Activated CD4-positive, alpha-beta T cell treated with anti-CD3 and anti-CD28 coated beads, Interleukin-2, amount 50 U/mL, for 24 hours (primary cell): Measurements from ENCODE around the gene TMEM14A.
A peak's percentile ranks its signal among the peaks of the same experiment; 100 is the strongest.
"Not testable (repeated sequence)": the region's sequence is repeated elsewhere in the genome, so short reads cannot be mapped to it uniquely, and the experiment has no call there.

Experiments
- DNase-seq, 2 donors: peaks; one replicate each; pipeline ENCODE4 v3.0.0-alpha.2; 2020; ENCODE audit warnings: low read depth in 1 of 2, low spot score in 1 of 2

Gene TMEM14A

DNA sequence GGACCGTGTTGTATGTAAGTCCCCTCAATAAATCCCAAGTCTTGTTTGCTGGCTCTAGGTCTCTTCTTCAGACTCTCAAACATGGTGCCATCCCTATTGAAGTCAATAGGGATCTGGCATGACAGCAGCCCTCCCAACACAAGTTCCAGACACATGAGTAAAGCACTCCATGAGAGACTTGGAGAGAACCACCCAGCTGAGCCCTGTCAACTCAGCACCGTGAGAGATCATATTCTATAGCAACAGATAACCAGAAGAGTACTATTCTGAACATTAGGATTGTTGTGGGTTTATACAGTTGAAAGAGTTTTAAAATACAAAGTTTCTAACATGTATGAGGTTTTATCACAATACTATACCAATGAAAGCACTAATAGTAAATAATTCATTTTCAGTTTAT is 23.5 kb downstream of the TMEM14A start:
- no peak for DNase-seq

GRCh38 chr6:52696418-52696817 is 25.5 kb downstream of the TMEM14A start:
- DNase-seq = no peak

DNA sequence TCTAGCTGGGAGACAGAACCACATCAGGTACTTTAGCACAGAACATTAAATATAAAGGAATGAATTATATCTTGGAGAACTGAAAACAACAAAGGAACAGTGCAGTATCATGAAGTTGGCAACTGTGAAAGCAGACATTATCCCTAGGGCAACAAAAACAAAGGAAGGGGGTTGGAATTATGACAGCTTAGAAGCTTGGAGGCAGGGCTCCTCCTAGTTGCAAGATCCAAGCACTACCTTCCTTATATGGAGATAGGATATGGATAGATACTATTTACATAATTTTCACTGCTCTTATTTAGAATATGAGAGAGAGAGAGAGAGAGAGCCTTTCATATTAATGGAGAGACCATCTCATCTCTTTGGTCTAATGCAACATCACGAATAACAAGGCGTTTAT is 27.0 kb downstream of the TMEM14A start:
- no peak for DNase-seq

- no peak for DNase-seq
Measured at GRCh38 chr6:52704060-52704459, 33.1 kb downstream of the TMEM14A start.

- DNase-seq = not testable (repeated sequence)
Measured at GRCh38 chr6:52704781-52705502, 34.0 kb downstream of the TMEM14A start.

DNA sequence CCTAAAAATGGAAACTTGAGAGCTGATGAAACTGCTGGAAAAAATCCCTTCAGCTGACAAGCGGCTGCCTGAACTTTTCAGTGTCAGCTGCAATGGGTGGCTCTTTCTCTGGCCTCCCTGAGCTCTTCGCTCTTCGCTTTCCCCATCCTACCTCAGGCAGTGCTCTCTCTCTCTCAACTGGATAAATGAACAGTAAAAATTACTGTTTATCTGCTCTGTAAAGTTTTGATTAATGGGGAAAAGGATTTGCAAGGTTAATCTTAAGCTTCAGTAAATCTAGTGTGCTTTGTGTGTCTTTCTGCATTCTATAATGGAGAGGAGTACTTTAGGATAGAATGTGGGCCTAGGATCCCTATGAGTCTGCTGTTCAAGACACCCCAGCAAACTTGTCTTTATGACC is 35.1 kb downstream of the TMEM14A start:
- DNase-seq = no peak

DNA sequence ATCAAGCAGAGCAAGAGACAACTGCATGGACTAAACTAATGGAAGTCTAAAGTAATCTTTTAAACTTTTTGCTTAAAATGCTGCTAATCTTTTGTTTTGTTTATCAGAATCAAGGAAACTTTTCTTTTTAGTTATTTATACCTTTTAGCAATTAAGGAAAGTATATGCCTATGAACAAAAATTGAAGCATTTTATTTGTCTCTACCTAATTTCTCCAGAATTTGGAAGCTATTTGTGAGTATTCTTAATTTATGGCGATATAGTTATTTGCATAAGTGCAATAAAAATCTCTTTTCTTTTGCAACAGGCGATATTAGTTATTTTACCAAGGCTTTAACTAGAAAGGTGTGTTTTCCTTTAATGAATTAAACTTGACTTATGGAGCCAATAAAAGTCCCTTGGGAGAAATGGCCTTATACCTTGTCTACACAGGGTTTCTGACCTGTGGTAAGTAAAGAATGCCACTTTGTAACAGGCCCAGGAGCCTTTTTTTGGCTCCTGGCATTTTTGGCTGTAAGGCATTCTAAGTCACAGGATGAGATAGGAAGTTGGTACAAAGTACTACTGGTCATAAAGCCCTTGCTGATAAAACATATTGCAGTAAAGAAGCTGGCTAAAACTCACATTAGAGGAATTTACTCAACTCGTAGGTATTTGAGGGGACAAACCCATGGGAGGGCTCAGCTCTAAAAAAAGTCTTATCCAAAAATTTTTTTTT is 37.2 kb downstream of the TMEM14A start:
- DNase-seq = no peak

DNA sequence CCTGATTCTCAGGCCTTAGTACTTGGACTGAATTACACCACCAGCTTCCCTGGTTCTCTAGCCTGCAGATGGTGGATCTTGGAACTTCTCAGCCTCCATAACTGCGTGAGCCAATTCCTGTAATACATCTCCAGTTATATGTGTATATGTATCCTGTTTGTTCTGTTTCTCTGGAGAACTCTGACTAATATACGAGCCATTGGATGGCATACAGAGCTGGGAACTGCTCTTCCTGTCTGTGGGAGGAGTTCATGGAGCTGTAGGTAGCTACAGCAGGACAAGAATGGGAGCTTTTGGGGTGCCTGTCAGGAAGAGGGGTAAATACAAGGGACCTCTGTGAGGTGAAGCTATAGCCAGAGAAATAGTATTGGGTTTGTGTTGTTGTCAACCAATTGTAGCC is 41.2 kb downstream of the TMEM14A start:
- no peak for DNase-seq

DNA sequence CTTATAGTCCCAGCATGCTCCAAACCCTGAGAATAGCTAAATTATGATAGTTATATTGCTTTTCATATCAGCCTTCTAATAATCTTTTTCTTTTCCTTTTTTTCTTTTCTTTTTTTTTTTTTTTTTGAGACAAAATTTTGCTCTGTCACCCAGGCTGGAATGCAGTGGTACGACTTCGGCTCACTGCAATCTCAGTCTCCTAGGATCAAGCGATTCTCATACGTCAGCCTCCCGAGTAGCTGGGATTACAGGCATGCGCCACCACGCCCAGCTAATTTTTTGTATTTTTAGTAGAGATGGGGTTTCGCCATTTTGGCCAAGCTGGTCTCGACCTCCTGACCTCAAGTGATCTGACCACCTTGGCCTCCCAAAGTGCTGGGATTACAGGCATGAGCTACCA is 43.8 kb downstream of the TMEM14A start:
- not testable (repeated sequence) for DNase-seq

DNA sequence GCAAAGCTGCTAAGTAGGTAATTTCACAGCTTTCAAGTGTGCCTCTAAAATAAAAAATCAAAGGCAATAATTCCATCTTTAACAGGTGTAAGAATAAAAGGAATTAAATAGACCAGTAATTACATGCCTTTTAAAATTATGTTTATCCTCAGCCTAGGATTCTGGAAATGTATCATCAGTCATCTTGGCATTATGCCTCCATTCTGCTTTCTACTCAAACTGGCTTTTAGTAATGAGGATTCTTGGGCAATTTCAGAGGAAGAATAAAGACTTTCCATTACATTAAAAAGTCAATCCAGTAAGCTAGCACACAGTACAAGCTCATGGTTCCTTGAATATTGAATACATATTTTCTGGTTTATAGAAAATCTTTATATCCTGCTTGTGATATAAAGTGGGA is 47.6 kb downstream of the TMEM14A start:
- no peak for DNase-seq

- no peak for DNase-seq
Measured at GRCh38 chr6:52720321-52720720, 49.4 kb downstream of the TMEM14A start.

DNA sequence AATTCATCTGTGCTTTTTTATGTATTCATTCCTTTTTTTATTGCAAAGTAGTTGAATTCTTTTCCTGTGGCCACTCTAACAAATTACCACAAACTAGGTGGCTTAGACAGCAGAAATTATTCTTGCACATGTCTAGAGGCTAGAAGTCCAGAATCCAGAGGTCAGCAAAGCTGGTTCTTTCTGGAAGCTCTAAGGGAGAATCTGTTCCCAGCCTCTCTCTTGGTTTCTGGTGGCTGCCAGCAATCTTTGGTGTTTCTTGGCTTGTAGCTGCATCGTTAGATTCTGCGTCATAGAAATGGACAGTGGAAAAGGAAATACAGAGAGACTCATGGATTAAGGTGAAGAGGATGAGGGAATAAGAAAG is 53.1 kb downstream of the TMEM14A start:
- DNase-seq = no peak

GRCh38 chr6:52724406-52725121 is 53.7 kb downstream of the TMEM14A start:
- peak; percentile 6 to 32 for DNase-seq

DNA sequence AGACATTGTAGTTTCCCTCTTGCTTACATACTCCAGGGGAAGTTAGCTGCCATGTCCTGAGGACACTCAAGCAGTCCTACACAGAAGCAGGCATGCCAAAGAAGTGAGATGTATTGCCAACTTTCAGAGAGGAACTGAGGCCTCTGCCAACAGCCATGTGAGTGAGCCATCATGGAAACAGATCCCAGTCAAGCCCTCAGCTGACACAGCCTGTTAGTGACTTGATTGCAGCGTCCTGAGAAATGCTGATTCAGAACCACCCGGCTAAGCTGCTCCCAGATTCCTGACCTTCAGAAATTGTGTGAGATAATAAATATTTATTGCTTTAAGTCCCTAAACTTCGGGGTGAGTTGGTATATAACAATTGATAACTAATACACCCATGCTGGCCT is 54.2 kb downstream of the TMEM14A start:
- DNase-seq = no peak

DNA sequence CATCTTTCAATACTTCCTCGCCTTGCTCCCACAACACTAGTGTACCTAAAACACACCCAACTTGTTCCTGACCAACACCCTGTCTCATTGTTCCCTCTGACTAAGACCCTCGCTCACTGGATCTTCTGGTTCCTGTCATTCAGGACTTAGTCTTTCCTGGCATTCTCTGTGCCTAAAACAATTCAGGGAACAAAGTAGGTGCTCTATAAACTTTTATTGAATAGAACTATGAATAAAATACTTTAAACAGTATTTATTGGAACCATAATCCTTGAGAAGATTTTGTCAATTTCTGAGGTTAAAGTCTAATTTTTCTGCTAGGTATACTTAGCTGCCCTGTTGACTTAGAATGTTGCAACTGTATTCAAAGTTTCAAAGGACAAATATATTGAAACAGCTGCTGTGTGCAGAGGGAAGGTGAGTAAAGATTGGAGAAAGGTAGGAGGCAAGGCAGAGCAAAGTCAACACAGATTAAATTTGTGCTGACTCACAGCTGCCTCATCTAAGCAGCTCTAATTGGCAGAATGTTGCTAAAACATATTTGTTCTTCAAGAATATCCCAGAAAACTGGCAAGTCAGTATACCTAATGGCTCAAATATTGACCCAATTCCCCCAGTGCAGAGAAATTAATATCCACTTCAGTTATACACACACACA is 54.8 kb downstream of the TMEM14A start:
- no peak for DNase-seq

DNA sequence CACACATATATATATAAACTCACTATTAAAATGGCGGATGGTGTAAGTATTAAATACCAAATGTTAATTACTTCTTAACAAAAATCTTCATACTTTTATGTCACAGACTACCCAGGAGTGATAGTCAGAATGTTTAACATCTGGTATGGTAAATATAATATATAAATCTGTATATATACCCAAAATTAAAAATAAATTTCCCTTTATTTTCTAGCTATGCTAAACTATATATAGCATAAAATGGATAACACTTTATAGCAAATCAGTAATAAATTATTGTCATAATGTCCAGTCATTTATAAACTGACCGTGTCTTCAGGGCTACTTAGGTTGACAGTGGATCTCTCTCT is 55.3 kb downstream of the TMEM14A start:
- no peak for DNase-seq

DNA sequence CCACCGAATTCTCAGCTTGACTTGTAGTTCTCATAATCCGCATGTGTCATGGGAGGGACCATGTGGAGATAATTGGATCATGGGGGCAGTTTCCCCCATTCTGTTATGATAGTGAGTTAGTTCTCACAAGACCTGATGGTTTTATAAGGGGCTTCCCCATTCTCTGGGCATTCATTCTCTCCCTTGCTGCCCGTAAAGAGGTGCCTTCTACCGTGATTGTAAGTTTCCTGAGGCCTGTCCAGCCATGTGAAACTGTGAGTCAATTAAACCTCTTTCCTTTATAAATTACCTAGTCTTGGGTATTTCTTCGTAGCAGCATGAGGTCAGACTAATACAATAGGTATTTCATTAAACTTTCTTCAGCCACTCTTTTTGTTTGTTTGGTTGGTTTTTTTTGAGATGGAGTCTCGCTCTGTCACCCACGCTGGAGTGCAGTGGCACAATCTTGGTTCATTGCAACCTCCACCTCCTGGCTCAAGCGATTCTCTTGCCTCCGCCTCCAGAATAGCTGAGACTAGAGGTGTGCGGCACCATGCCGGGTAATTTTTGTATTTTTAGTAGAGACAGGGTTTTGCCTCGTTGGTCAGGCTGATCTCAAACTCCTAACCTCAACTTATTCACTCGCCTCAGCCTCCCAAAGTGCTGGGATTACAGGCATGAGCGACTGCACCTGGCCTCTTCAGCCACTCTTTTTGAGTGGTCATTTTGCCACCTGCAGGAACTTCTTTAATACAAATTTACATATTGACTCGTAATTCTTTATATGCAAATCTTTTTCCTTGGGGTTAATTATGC is 56.0 kb downstream of the TMEM14A start:
- DNase-seq = no peak

- DNase-seq = no peak
Measured at GRCh38 chr6:52727908-52728307, 57.0 kb downstream of the TMEM14A start.

GRCh38 chr6:52728394-52728793 is 57.5 kb downstream of the TMEM14A start:
- DNase-seq = no peak

GRCh38 chr6:52729576-52729975 is 58.7 kb downstream of the TMEM14A start:
- no peak for DNase-seq

DNA sequence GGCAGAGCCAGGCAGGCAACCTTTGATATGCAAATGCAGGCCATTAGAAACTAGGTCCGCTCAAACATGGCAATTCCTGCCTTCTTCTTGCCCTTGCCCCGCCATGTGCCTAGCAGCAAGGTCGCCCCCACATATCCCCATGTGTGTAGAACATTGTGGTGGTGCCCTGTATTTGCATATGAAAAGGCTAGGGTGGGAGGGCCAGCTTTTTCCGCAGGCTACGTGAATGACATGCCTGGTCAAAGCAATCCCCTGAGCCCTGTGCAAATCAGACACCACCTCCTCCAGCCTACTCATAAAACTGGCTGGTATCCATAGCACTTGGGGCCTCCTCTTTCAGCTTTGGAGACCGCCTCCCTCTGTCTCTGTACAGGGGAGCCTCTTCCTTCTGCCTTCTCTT is 60.8 kb downstream of the TMEM14A start:
- DNase-seq = no peak
